Activated CD4-positive, alpha-beta T cell treated with anti-CD3 and anti-CD28 coated beads, Interleukin-2, amount 10 ng/mL, durations not matched to agents 7 days and 5 days (primary cell): ENCODE measurements around the gene TRIM64. TPM values are rescaled to one million over a fixed set of nuclear protein-coding genes. Genes with fewer than 3 reads are reported as not detected.
"Not testable (repeated sequence)": the region's sequence is repeated elsewhere in the genome, so short reads cannot be mapped to it uniquely, and the experiment has no call there.

Source experiments
- CTCF ChIA-PET: fragments of 350-600 bp; sonication (Branson Sonifier 250); formaldehyde crosslinking; loops from one replicate; lab custom pipeline; 2021; ENCODE audit warnings: antibody characterized with exemption; lab: Charles Lee
- POLR2A ChIA-PET: fragments of 350-600 bp; sonication (Branson Sonifier 250); formaldehyde crosslinking; loops from one replicate; lab custom pipeline; 2021; ENCODE audit warnings: antibody characterized with exemption; lab: Charles Lee
- DNase-seq: peaks from one replicate; pipeline ENCODE4 v3.0.0-alpha.2; 2020
- H3K27ac Mint-ChIP-seq: one replicate; pipeline ENCODE4 v1.8.0; 2021; ENCODE audit warnings: mild to moderate bottlenecking, moderate library complexity, mixed read lengths
- H3K27me3 Mint-ChIP-seq: one replicate; pipeline ENCODE4 v1.8.0; 2021; ENCODE audit warnings: mixed read lengths
- H3K36me3 Mint-ChIP-seq: one replicate; pipeline ENCODE4 v1.8.0; 2021; ENCODE audit warnings: low read depth, mixed read lengths
- H3K4me1 Mint-ChIP-seq: one replicate; pipeline ENCODE4 v1.8.0; 2021; ENCODE audit warnings: mixed read lengths
- H3K4me3 Mint-ChIP-seq: one replicate; pipeline ENCODE4 v1.8.0; 2021; ENCODE audit warnings: mild to moderate bottlenecking, moderate library complexity, mixed read lengths
- H3K9me3 Mint-ChIP-seq: one replicate; pipeline ENCODE4 v1.8.0; 2021; ENCODE audit warnings: mixed read lengths
- total RNA-seq, 2 experiments: library from RNA; stranded (reverse); gene quantifications; one replicate each; pipeline ENCODE4 v1.2.3, GENCODE V29; 2021

Gene TRIM64, protein sequence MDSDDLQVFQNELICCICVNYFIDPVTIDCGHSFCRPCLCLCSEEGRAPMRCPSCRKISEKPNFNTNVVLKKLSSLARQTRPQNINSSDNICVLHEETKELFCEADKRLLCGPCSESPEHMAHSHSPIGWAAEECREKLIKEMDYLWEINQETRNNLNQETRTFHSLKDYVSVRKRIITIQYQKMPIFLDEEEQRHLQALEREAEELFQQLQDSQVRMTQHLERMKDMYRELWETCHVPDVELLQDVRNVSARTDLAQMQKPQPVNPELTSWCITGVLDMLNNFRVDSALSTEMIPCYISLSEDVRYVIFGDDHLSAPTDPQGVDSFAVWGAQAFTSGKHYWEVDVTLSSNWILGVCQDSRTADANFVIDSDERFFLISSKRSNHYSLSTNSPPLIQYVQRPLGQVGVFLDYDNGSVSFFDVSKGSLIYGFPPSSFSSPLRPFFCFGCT
- not detected for total RNA-seq

DNA sequence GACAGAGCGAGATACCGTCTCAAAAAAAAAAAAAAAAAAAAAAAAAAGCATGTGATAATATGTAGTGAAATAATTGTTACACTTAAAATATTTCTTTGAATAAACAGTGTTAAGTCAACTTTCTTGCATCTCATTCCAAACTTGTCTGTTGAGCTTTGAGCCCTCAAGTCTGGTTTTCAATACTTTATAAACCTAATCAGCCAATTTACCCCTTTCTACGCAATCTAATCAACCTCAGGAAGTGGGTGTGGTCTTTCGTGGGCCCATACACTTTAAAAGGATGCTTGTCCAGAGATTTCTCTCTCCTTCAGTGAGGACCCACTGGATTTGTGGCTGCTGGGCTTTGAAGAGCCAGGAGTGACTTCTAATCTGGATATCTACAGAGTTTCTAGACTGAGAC, at the start of gene TRIM64:
Gene TRIM64 (plus strand): TSS at position 301 of the 400 bp plus-strand sequence. CDS start 2,467 bp downstream, outside the sequence.
- H3K4me1 Mint-ChIP-seq, H3K9me3 Mint-ChIP-seq, H3K36me3 Mint-ChIP-seq, H3K4me3 Mint-ChIP-seq, H3K27ac Mint-ChIP-seq, POLR2A ChIA-PET, CTCF ChIA-PET, DNase-seq, H3K27me3 Mint-ChIP-seq: not testable (repeated sequence)

DNA sequence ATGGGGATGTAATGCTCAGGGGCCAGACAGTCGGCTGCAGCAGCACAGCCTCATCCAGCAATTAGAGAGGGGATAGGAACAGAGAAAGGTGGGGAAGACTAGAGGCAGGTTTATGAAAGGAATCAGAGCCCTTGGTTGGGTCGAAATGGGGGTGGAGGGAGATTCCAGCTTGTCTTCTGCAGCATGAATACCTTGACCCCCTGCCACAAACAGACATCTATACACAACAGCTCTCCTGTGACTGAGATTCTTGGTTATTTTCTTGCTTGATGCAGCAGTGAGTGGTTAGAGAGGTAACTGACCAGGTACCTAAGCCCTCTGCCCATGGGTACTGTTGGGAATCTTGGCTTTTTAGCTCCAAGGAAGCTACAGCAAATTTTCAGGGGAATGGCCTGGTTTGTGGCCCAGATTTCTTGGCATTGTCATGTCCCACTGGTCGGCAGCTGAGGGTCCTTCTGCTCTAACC, 43.6 kb upstream of the TRIM64 start, which contains the start of gene TRIM49D1:
Gene TRIM49D1 (minus strand): TSS at position 51 of the 466 bp plus-strand sequence. CDS start 4,535 bp downstream, outside the sequence.
- H3K4me1 Mint-ChIP-seq = no peaks in the 10 kb centered on the region
- no peaks in the 10 kb centered on the region for H3K36me3 Mint-ChIP-seq
- no peak within 1 kb of the TSS for H3K4me3 Mint-ChIP-seq
- H3K9me3 Mint-ChIP-seq = no peaks in the 10 kb centered on the region
- POLR2A ChIA-PET = no interaction called here
- H3K27ac Mint-ChIP-seq = no peak within 1 kb of the TSS
- CTCF ChIA-PET = no interaction called here
- no peaks in the 10 kb centered on the region for H3K27me3 Mint-ChIP-seq
- DNase-seq = no peak

DNA sequence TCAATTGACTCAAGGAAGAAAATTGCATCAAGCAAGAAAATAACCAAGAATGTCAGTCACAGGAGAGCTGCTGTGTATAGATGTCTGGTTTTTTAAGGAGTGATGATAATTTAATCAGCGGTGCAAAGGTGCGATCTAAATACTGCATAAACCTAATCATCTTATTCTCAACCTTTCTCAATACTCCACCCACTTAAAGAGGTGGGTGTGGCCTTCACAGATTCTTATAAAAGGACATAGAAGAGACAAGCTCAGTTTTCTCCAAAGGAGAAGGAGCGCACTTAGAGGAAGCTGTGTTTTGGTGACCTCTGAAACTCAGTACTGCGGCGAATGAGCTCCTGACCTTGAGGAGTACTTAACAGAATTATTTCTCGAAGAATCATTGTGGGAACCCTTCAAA, 42.1 kb upstream of the TRIM64 start, which contains the start of gene TRIM49D2:
Gene TRIM49D2 (plus strand): TSS at position 301 of the 400 bp plus-strand sequence. CDS start 2,698 bp downstream, outside the sequence.
- H3K27me3 Mint-ChIP-seq, DNase-seq, H3K27ac Mint-ChIP-seq, POLR2A ChIA-PET, H3K4me3 Mint-ChIP-seq, H3K9me3 Mint-ChIP-seq, H3K36me3 Mint-ChIP-seq, H3K4me1 Mint-ChIP-seq, CTCF ChIA-PET: not testable (repeated sequence)

DNA sequence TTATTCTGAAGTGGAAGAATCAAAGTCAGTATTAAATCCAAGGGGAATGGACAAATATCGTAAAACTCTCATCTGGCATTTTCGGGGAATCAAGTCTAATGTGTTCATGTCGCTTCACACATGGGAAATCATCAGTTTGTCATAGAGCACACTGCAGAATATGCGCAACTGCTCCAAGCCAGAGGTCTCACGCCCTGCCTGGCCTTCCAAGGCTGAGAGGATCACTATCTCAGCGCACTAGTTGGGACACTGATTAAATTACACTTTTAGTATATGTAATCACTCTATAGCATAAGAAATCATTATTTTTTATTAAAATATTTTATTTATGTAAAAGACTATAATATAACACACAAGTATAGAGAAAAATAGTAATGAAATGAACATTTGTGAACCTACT, 5.0 kb upstream of the TRIM64 start:
- H3K9me3 Mint-ChIP-seq, H3K4me1 Mint-ChIP-seq, H3K4me3 Mint-ChIP-seq, CTCF ChIA-PET, H3K36me3 Mint-ChIP-seq, H3K27ac Mint-ChIP-seq, DNase-seq, POLR2A ChIA-PET, H3K27me3 Mint-ChIP-seq: not testable (repeated sequence)

Other genes with a start within 250 kb of the TRIM64 start
- gene TRIM49, start 157.5 kb upstream of the TRIM64 start, total RNA-seq = not detected
- not detected for gene TRIM64B, start 87.5 kb upstream of the TRIM64 start, total RNA-seq
- gene TRIM49D1, start 43.8 kb upstream of the TRIM64 start, total RNA-seq = not detected
- gene TRIM49D2, start 42.0 kb upstream of the TRIM64 start, total RNA-seq = not detected
- not detected for gene TRIM49C, start 65.1 kb downstream of the TRIM64 start, total RNA-seq
- not detected for gene UBTFL1, start 119.9 kb downstream of the TRIM64 start, total RNA-seq
- not detected for gene NAALAD2, start 168.6 kb downstream of the TRIM64 start, total RNA-seq